Heart left ventricle (tissue), 16 donors: ENCODE results near the gene TADA2A. TPM values are rescaled to one million over a fixed set of nuclear protein-coding genes. Genes with fewer than 3 reads are reported as not detected.

Experiments
- ATAC-seq, 4 donors: fragments of 200-7000 bp; cut with Tn5 transposase; one replicate each; pipeline ENCODE4 v1.9.1; 2020 to 2022; ENCODE audit warnings: moderate library complexity in 4 of 4, mild to moderate bottlenecking in 3 of 4, moderate number of reproducible peaks in 1 of 4
- DNase-seq, 5 donors: peaks; one replicate each; pipeline ENCODE4 v3.0.0-alpha.2; 2020
- H3K27ac ChIP-seq, 12 donors: fragments of 200-600 bp; sonication (generic) in 4 of 12; one replicate each; pipeline versions ENCODE4 v1.5.0 to v1.8.0; 2016 to 2022; ENCODE audit warnings: mild to moderate bottlenecking in 2 of 12
- H3K27me3 ChIP-seq, 9 donors: fragments of 200-600 bp; sonication (generic) in 2 of 9; one replicate each; pipeline versions ENCODE4 v1.5.1 to v1.8.0; 2016 to 2022; ENCODE audit warnings: mild to moderate bottlenecking in 3 of 9
- H3K36me3 ChIP-seq, 9 donors: fragments of 200-600 bp; sonication (generic) in 2 of 9; one replicate each; pipeline versions ENCODE4 v1.5.0 to v1.8.0; 2018 to 2022; ENCODE audit warnings: mild to moderate bottlenecking in 2 of 9
- H3K4me1 ChIP-seq, 12 donors: fragments of 200-600 bp; sonication (generic) in 4 of 12; one replicate each; pipeline versions ENCODE4 v1.5.0 to v1.8.0; 2016 to 2022; ENCODE audit warnings: mild to moderate bottlenecking in 3 of 12
- H3K4me3 ChIP-seq, 12 donors: fragments of 200-600 bp; sonication (generic) in 4 of 12; one replicate each; pipeline versions ENCODE4 v1.5.0 to v1.8.0; 2017 to 2022; ENCODE audit warnings: mild to moderate bottlenecking in 9 of 12, moderate library complexity in 4 of 12
- H3K9me3 ChIP-seq, 12 donors: fragments of 200-600 bp; sonication (generic) in 4 of 12; one replicate each; pipeline versions ENCODE4 v1.5.0 to v1.8.0; 2016 to 2022; ENCODE audit warnings: mild to moderate bottlenecking in 1 of 12
- CTCF ChIP-seq, 12 donors: fragments of 200-600 bp; sonication (generic) in 4 of 12; IDR thresholded peaks; one replicate each; pipeline versions ENCODE4 v1.5.0 to v1.8.0; 2018 to 2022; ENCODE audit warnings: antibody characterized with exemption in 12 of 12, mild to moderate bottlenecking in 5 of 12
- POLR2A ChIP-seq, 2 donors: fragments of 450-650 bp; IDR thresholded peaks; one replicate each; pipeline ENCODE4 v1.6.1; 2017; ENCODE audit warnings: antibody characterized with exemption in 2 of 2, mild to moderate bottlenecking in 2 of 2, moderate library complexity in 2 of 2
- WGBS, 4 donors: extraction: QIAGEN DNeasy Blood & Tissue Kit in 2 of 4; methylation state at CpG; one replicate each; pipeline versions ENCODE4 v1.1.5 to v1.1.7; 2013 to 2018; 5-methylcytosine and 5-hydroxymethylcytosine counted together
- intact Hi-C, 10 donors: fragments of 100-400 bp; cut with DNase I; formaldehyde crosslinking; loops; one replicate each; pipeline versions ENCODE4 v1.11.1 to v1.14.2; 2022
- polyA plus RNA-seq, 2 donors: library from polyadenylated mRNA; stranded (reverse); fragments of 200-250 nt; gene quantifications; one replicate each; pipeline ENCODE4 v1.2.3, GENCODE V29; 2013
- total RNA-seq, 9 donors: library from RNA; depleted of rRNA in 2 of 9; stranded (reverse); fragments of >200 nt in 2 of 9; fragmentation: NEBNext Ultra II Directional in 3 of 9; extraction: Animal tissue kit (Norgen Biotek cat#: 25700) in 3 of 9; gene quantifications; one replicate each; pipeline versions ENCODE4 v1.1.0 to v1.2.4, GENCODE V29; 2016 to 2023
- donor health status: ischemic (EF 13 %, LVEDD 7.1; RV severe dilation, severe dysfunction).
- donor health status: healthy with polysubstance abuse.
- donor health status: DM: no; HTN: yes; CAD: no.
- donor health status: DM: no; HTN: no; CAD: no.
- donor health status: ischemic (EF 25% LVEDD 6.9; RV normal size, moderate dysfunction).
- donor health status: ischemic (EF 25% LVEDD 5.7; RV mildly dilated, moderate dysfunction).
- donor health status: healthy.
- donor health status: DM: yes; HTN: yes; CAD: no.
- donor health status: ischemic (EF 35%, LVEDD 5.7; RV mildly dilated, moderate dysfunction).
- donor health status: nonischemic (EF 11% LVEDD 7.7; RV severe dilation, severe dysfunction).
- donor health status: DM: yes; HTN: yes; CAD: no.
- donor health status: PGD.
- donor health status: ischemic (EF 29% LVEDD 5.4; RV normal size, mild dysfunction).
- donor health status: nonischemic (EF 23%, LVEDD 6.1; RV moderate dilation, normal function).

The TADA2A gene
- total and polyA plus RNA-seq, 11 donors: 5.7 to 19.4 (median 12.5) TPM

DNA sequence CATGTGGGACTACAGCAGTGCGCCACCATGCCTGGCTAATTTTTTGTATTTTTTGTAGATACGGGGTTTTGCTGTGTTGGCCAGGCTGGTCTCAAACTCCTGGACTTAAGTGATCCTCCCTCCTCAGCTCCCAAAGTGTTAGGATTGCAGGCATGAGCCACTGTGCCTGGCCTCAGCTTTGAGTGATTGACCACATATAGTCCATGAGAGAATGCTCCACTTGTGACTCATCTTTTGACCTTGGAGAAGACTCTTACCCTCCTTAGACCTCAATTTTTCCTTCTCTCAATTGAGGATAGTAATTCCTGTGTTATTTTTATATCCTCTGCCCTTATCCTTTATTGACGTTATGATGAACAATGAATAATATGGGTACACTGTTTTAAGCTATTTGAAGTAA lies 52.1 kb downstream of the TADA2A start:
- H3K27me3 ChIP-seq: no peaks in the 10 kb centered on the region
- no peak for ATAC-seq
- H3K9me3 ChIP-seq: no peaks in the 10 kb centered on the region
- peaks cover 0 to 64% (median 46%) of the 10 kb centered on the region in 9 donors for H3K36me3 ChIP-seq
- 96 to 100% (median 98%) methylated on average over 3 of the region's 3 CpGs for WGBS, 4 donors
- TF ChIP-seq CTCF (IDR thresholded peaks at IDR 0.05) (no peak), POLR2A (IDR thresholded peaks at IDR 0.05) (no peak)
- H3K4me3 ChIP-seq: no peak overlapping the region
- H3K27ac ChIP-seq: no peak overlapping the region
- H3K4me1 ChIP-seq: no peaks in the 10 kb centered on the region
- DNase-seq: no peak
- intact Hi-C loops: no loop called here

DNA sequence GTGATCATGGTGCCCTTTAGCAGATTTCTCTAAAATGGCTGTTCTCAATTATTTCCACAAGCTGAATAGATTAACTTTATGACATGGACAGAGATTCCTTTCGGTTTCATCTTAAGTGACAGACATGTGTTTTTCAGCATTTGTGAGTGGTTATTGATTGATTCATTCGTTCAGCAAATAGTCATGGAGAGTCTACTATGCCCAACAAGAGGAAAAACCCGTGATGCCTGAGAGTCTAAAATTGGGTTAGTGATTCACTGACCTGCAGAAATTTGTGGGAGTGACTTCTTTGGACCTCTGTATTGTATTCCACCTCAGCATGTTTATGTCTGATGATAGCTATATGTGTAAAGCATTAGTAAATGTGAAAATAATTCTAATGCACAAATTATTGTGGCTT lies 55.0 kb downstream of the TADA2A start:
- no peak for ATAC-seq
- no peak for DNase-seq
- H3K27me3 ChIP-seq: no peaks in the 10 kb centered on the region
- H3K4me1 ChIP-seq: no peaks in the 10 kb centered on the region
- H3K4me3 ChIP-seq: no peak overlapping the region
- TF ChIP-seq CTCF (IDR thresholded peaks at IDR 0.05): no peak
- TF ChIP-seq POLR2A (IDR thresholded peaks at IDR 0.05): no peak
- H3K9me3 ChIP-seq: no peaks in the 10 kb centered on the region
- intact Hi-C loops: no loop called here
- no peak overlapping the region for H3K27ac ChIP-seq
- H3K36me3 ChIP-seq: peaks cover 0 to 83% (median 48%) of the 10 kb centered on the region in 9 donors
- WGBS, 4 donors: 83 to 95% (median 93%) methylated on average over 3 of the region's 3 CpGs

DNA sequence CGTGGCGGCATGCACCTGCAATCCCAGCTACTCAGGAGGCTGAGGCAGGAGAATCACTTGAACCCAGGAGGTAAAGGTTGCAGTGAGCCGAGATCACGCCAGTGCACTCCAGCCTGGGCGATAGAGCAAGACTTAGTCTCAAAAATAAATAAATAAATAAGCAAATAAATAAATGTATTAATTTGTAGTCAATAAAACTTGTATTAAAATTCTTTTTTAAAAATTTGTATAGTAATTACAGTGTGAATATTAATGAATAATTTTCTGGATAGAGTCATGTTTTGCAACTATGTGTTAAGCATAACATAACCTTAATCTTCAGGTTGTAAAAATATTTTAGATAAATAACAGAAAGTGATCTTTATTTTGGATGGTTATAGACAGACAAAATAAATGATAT lies 55.8 kb downstream of the TADA2A start:
- no peak for DNase-seq
- TF ChIP-seq POLR2A (IDR thresholded peaks at IDR 0.05) (no peak), CTCF (IDR thresholded peaks at IDR 0.05) (no peak)
- Histone ChIP-seq H3K9me3 (no peaks in the 10 kb centered on the region), H3K27me3 (no peaks in the 10 kb centered on the region), H3K4me3 (no peak overlapping the region), H3K27ac (no peak overlapping the region), H3K36me3 (peaks cover 0 to 89% (median 50%) of the 10 kb centered on the region in 9 donors), H3K4me1 (no peaks in the 10 kb centered on the region)
- no peak for ATAC-seq
- WGBS, 4 donors: 96 to 99% (median 97%) methylated on average over 5 of the region's 5 CpGs
- intact Hi-C loops: no loop called here

- ATAC-seq (no peak), DNase-seq (no peak)
- Histone ChIP-seq H3K27me3 (no peaks in the 10 kb centered on the region), H3K9me3 (no peaks in the 10 kb centered on the region), H3K27ac (no peak overlapping the region), H3K4me3 (no peak overlapping the region), H3K36me3 (peaks cover 0 to 89% (median 55%) of the 10 kb centered on the region in 9 donors), H3K4me1 (no peaks in the 10 kb centered on the region)
- WGBS, 4 donors: 94 to 98% (median 97%) methylated on average over 3 of the region's 3 CpGs
- intact Hi-C loops: no loop called here
- no peak for TF ChIP-seq CTCF (IDR thresholded peaks at IDR 0.05)
- TF ChIP-seq POLR2A (IDR thresholded peaks at IDR 0.05): no peak
These were observed 56.4 kb downstream of the TADA2A start for GRCh38 chr17:37463039-37463438.
